Erythroblast (primary cell): ENCODE results near the gene VASN.

ENCODE experiments used
- GATA1 ChIP-seq: IDR thresholded peaks from 2 replicates; pipeline ENCODE4 v1.6.1; 2011; ENCODE audit warnings: low read depth, mild to moderate bottlenecking, control low read depth, low read length, moderate library complexity
- POLR2A ChIP-seq: IDR thresholded peaks from 2 replicates; pipeline ENCODE4 v1.6.1; 2011; ENCODE audit warnings: mild to moderate bottlenecking, low read length

DNA sequence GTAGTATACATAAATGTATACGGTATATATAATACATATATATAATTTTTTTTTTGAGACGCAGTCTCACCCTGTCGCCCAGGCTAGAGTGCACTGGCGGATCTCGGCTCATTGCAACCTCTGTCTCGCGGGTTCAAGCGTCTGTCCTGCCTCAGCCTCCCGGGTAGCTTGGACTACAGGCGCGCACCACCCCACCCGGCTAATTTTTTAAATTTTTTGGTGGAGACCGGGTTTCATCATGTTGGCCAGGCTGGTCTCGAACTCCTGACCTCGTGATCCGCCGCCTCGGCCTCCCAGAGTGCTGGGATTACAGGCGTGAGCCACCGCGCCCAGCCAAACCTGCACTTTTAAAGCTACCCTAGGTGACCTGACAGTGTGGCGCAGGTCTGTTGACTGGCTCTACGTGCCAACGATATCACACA is 21.3 kb upstream of the VASN start:
- TF ChIP-seq POLR2A (no peak), GATA1 (no peak)
